Inflammatory macrophage treated with lipopolysaccharide for 1 hour (primary cell): ENCODE data around the gene CDK5RAP1.

Experiments
- DNase-seq, 2 donors: peaks; one replicate each; pipeline ENCODE4 v3.0.0-alpha.2; 2020 to 2022

Gene CDK5RAP1

DNA sequence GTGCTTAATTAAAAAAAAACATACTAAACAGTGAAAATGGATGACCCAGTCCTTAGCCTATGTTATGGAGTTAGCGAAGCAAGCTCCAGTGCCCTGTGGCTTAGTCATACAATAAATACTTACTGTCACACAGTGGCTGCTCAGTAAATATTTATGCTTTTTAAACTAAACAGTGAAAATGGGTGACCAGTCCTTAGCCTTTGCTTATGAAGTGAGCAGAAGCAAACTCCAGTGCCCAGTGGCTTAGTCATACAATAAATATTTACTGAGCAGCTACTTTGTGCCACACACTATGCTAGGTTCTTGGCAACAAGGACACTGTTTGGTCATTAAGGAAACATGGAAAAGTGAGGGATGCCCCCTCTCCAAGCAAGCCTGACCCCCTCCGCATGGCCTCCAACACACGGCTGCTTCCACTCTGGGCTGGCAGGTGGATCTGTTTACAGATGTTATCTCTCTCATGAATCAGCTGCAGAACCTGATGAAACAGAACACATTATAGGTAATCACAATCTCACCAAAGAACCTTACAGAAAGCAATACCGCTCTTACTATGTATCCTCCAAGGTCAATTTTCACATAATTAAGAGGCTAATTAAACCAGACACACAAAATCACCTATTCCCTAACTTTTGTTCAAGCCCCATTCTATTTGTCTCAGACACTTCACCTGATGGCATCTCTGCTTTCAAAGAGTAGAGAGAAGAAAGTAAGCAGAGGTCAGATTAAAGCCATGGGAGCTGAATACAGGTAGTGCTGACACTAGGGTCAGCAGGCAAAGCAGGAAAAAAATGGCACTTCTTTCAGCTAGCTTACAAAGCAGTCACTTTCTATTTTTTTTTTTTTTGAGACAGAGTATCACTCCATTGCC lies 27.3 kb downstream of the CDK5RAP1 start:
- DNase-seq, result no peak

GRCh38 chr20:33372993-33373441 lies 28.3 kb downstream of the CDK5RAP1 start:
- DNase-seq, result no peak

GRCh38 chr20:33370291-33370690 lies 31.0 kb downstream of the CDK5RAP1 start:
- DNase-seq, result no peak

DNA sequence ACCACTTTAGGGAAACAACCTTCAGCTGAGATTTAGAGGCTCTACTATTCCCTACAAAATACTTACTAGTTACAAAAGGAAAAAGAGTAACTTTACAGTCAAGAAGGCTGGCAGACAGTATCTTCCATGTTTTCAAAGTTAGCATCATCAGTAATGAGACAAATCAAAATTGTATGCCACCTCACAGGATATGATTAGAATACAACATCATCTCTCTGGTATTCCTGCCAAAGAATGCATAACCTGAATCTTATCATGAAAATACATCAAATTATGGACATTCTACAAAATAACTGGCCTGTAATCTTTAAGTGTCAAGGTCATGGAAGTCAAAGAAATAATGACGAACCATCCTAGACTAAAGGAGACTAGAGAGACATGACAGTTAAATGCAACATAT lies 38.4 kb downstream of the CDK5RAP1 start:
- no peak for DNase-seq

GRCh38 chr20:33359399-33360261 lies 41.7 kb downstream of the CDK5RAP1 start:
- no peak for DNase-seq

GRCh38 chr20:33353013-33353402 lies 48.3 kb downstream of the CDK5RAP1 start:
- no peak for DNase-seq

- no peak for DNase-seq
Observed at GRCh38 chr20:33352258-33353012, 48.9 kb downstream of the CDK5RAP1 start.

DNA sequence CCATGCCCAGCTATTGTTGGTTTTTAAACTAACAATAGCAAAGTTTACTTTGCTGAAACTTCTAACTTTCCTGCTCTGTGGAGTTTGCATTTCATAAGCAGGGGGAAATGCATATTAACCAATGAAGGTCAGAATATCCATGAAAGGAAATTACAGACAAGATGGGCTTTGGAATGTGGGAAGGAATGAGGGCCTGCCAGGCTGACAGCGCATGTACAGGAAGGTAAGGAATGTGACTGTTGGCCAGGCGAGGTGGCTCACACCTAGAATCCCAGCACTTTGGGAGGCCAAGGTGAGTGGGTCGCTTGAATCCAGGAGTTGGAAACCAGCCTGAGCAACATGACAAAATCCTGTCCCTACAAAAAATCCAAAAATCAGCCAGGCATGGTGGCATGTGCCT lies 49.6 kb downstream of the CDK5RAP1 start:
- no peak for DNase-seq

DNA sequence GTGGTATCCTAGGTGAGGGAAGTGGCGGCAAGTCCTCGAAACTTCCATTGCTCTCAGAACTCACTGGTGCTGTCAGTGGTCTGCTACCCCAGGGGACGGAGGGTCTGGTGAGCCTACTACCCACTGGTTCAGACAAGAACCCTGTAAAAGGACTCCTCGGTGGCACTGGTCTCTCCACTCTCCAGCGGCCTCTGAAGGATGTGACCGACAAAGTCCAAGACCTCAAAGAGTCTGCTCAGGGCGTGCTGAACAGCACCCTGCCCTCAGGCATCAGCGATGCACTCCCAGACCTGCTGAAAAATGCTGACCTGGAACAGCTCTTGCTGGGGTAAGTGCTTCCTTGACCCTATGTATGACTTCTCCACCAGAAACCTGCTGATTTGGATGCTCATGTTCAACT lies 51.8 kb downstream of the CDK5RAP1 start:
- no peak for DNase-seq

DNA sequence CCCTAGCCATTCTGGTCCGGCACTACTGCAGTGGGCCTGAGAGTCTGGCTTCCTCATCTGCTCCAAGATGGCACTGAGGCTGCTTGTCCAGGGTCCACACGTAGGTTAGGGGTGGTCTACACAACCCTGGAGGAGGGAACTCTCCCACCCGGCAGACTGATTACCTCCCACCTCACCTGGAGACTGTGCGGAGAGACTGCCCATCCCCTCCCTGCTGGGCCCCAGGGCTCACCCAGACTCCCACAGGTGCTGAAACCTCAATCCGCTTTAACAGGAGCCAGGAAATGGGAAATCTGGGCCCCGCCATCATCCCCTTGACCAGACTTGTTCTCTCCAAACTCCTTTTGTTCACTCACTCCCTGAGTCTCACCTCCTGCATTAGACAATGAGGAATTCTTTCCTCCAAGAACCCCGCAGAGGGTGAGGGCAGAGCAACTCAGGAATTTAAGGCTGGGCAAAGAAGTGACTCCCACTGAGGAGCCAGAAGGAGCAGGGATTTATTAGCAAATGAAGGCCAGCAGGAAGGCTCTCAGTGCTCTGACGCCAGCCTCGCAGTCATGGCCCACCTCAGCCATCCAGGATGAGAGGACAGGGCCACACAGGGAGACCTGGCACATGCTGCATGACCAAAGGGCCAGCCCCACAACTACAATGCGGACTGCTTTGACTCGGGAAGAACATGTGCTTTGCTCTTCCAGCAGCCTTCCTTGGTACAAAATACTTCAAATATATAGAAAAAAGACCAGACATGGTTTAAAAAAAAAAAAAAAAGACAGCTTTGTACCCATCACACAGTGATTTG lies 53.0 kb downstream of the CDK5RAP1 start:
- no peak for DNase-seq

DNA sequence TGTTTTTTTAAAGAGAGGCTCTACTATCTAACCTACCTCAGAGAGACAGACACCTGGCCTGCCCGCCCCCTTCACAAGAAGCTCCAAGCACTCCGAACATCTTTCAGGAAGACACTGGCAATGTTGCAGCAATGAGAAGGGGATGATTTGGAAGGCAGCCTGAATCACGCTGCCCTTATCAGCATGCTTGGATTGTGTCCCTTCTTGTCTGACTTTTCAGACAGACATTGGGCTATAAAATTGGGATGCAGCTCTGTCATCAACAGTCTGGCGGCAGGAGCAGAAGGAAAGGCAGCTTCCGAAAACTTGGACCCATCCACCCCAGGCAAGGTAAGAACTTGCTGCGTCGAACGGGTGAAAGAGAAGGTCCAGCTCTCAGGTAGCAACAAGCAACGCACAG lies 56.0 kb downstream of the CDK5RAP1 start:
- DNase-seq, result no peak

GRCh38 chr20:33343521-33343920 lies 57.8 kb downstream of the CDK5RAP1 start:
- DNase-seq, result no peak

DNA sequence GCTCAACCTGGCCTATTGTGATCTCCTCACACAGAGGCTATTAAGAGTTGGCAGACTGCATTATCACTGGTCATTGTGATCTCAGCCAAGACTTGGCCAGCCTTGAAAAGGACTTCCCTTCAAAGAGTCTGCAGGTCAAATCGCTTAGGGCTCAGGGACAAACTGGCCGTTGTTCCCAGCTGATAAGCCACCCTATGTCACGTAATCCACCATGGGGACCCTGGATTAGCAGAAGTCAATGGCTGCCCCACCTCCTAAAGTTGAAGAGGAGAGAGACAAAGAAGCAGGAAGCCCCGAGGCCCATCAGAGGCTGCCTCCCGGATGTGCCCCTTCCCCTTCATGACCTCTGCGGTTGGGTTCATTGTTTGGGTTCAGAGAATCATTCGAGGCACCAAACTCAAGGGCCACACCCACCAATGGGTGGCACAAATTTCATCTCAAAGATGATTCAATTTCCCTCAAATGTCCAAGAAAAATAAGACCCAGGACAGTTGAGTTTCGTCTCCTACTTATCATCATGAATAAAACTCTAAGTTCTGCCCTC lies 61.7 kb downstream of the CDK5RAP1 start:
- DNase-seq, result no peak

DNA sequence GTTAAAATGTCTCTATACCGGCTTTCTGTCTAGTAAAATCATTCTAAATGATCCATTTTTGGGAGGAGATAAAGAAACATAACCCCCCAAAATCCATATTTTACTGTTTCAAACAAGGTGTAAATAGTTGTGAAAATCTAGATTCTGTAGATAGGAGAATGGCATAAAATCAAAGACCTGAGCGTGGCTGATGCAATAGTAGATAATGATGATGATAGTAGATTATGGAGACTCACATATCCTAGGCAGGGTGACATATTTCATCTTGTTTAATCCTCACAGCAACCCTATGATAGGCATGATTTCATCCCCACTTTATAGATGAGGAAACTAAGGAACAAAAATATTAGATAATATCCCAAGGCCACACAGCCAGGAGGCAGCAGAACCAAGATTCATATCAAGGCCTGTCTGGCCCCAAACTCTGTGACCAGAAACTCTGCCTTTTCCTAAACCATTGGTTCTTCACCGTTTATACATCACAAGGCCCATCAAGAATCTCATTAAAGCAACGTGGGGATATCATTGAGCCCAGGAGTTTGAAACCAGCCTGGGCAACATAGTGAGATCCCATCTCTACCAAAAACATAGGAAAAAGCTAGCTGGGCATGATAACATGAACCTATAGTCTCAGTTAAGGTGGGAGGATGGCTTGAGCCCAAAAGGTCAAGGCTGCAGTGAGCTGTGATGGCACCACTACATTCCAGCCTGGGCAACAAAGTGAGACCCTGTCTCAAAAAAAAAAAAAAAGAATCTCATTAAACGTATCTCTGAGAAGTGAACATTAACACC lies 62.7 kb downstream of the CDK5RAP1 start:
- DNase-seq, result no peak

DNA sequence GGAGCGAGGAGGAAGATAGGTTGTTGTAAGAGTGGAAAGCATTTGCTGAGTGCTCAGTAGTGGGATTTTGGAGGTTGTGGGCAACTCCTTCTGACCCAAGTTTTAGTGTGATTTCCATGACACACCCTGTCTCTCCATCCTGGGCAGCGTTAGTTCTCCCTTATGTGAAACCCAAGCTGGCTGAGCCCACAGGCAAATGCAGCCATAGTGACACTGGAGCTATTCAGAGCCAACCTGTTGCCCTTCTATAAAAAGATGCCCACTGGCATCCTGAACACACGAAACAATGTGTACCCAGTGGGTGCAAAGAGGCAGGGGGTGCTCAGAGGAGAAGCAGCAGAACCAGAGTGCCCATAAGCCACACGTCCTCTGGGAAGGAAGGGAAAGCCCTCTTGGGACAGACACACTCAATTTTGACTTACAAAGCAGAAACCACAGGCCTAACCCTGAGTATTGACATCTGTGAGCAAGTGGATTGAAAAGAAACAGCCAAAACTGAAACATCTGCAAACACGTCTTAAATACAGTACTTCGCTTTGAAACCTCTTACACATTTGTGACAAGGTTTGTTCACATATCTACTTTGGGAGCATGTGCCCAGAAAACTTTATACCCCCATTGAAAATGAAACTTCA lies 63.7 kb downstream of the CDK5RAP1 start:
- DNase-seq, result peak; percentile 1 to 46

DNA sequence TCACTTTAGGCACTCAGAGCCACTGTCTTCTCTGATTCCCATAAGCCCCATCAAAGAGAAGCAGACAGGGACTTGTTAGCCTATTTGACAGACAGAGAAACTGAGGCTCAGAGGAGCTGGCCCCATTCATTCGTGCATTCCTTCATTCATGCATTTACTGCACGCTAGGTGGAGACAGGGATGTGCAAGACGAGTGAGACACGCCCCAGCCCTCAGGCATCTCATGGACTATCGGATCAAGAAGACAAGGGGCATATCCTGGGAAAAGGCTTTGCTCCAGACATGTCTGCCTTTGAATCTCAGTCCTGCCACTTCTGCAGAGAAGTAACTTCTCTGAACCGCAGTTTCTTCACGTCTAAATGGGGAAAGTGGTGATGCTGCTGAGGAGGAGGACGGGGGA lies 64.2 kb downstream of the CDK5RAP1 start:
- DNase-seq, result no peak

GRCh38 chr20:33336375-33336774 lies 64.9 kb downstream of the CDK5RAP1 start:
- no peak for DNase-seq

- no peak for DNase-seq
Observed at GRCh38 chr20:33334111-33334510, 67.2 kb downstream of the CDK5RAP1 start.

DNA sequence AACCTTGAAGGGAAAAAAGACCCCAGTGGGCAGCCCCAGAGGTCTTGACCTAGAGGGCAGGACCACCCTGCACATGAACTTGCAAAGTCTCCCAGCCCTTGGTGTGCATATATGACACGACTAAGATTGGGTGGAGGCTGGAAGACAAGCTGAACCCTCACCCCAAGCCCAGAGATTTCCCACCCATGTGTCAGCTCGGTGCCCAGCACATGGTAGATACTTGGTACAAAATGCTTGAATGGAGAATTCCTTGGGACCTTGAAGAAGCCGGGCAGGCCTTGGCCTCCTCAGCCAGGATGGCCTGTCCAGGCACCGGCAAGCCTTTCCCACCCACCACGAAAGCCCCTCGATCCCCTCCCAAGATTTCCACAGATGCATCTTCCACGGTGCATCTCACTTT lies 67.7 kb downstream of the CDK5RAP1 start:
- no peak for DNase-seq

- DNase-seq, result no peak
Observed at GRCh38 chr20:33332905-33333456, 68.3 kb downstream of the CDK5RAP1 start.
